Muscle layer of colon (tissue), 2 donors: ENCODE measurements around the gene OR2L5.

ENCODE experiments used
- H3K27ac ChIP-seq: one replicate; pipeline ENCODE4 v1.7.0; 2013; ENCODE audit warnings: low read depth, mild to moderate bottlenecking, low read length, moderate library complexity
- H3K27me3 ChIP-seq, 2 donors: one replicate each; pipeline ENCODE4 v1.7.0; 2013; ENCODE audit warnings: low read length in 2 of 2, mild to moderate bottlenecking in 2 of 2; ENCODE audit not compliant: insufficient read depth in 2 of 2, control insufficient read depth in 1 of 2
- H3K36me3 ChIP-seq: one replicate; pipeline ENCODE4 v1.7.0; 2013; ENCODE audit warnings: mild to moderate bottlenecking, low read length; ENCODE audit not compliant: insufficient read depth
- H3K4me1 ChIP-seq: one replicate; pipeline ENCODE4 v1.7.0; 2013; ENCODE audit warnings: mild to moderate bottlenecking, low read length; ENCODE audit not compliant: insufficient read depth
- H3K4me3 ChIP-seq, 2 donors: one replicate each; pipeline ENCODE4 v1.7.0; 2013; ENCODE audit warnings: low read length in 2 of 2, low read depth in 1 of 2, mild to moderate bottlenecking in 1 of 2, moderate library complexity in 1 of 2
- H3K9ac ChIP-seq: one replicate; pipeline ENCODE4 v1.7.0; 2013; ENCODE audit warnings: low read length
- H3K9me3 ChIP-seq: one replicate; pipeline ENCODE4 v1.7.0; 2013; ENCODE audit warnings: mild to moderate bottlenecking, low read length
- donor health status: abdominal sarcoma.
- donor health status: Adenocarcinoma of cecum.

Gene OR2L5

GRCh38 chr1:248013229-248013710 is at the start of gene OR2L5:
OR2L5 (plus strand) TSS chr1:248013660; CDS start chr1:248021948, 8,288 bp downstream.
- no peaks in the 10 kb centered on the region for H3K4me1 ChIP-seq
- H3K27ac ChIP-seq = no peak within 1 kb of the TSS
- H3K9me3 ChIP-seq = no peaks in the 10 kb centered on the region
- no peaks in the 10 kb centered on the region for H3K27me3 ChIP-seq
- H3K36me3 ChIP-seq = no peaks in the 10 kb centered on the region
- no peak within 1 kb of the TSS for H3K9ac ChIP-seq
- H3K4me3 ChIP-seq = no peak within 1 kb of the TSS

- H3K4me3 ChIP-seq = no peak within 1 kb of the TSS
- H3K9me3 ChIP-seq = no peaks in the 10 kb centered on the region
- H3K27ac ChIP-seq = no peak within 1 kb of the TSS
- H3K36me3 ChIP-seq = no peaks in the 10 kb centered on the region
- no peaks in the 10 kb centered on the region for H3K27me3 ChIP-seq
- no peaks in the 10 kb centered on the region for H3K4me1 ChIP-seq
- no peak within 1 kb of the TSS for H3K9ac ChIP-seq
Observed at GRCh38 chr1:247964933-247965332, 48.5 kb upstream of the OR2L5 start, which contains the start of gene OR2AK2. OR2AK2 (plus strand) TSS chr1:247965233; CDS start chr1:247965377, 144 bp downstream.

GRCh38 chr1:247966532-247967204 is 46.8 kb upstream of the OR2L5 start:
- H3K27ac ChIP-seq = no peak overlapping the region
- H3K27me3 ChIP-seq = no peaks in the 10 kb centered on the region

GRCh38 chr1:247992986-247993385 is 20.5 kb upstream of the OR2L5 start:
- no peaks in the 10 kb centered on the region for H3K4me1 ChIP-seq
- no peaks in the 10 kb centered on the region for H3K27me3 ChIP-seq
- no peaks in the 10 kb centered on the region for H3K36me3 ChIP-seq
- H3K27ac ChIP-seq = no peak overlapping the region
- no peaks in the 10 kb centered on the region for H3K9me3 ChIP-seq
- no peak overlapping the region for H3K9ac ChIP-seq
- no peak overlapping the region for H3K4me3 ChIP-seq

More at GRCh38 chr1:247966532-247967204, 46.8 kb upstream of the OR2L5 start:
- no peaks in the 10 kb centered on the region for H3K9me3 ChIP-seq
- no peak overlapping the region for H3K9ac ChIP-seq
- H3K36me3 ChIP-seq = no peaks in the 10 kb centered on the region
- H3K4me1 ChIP-seq = no peaks in the 10 kb centered on the region
- no peak overlapping the region for H3K4me3 ChIP-seq

GRCh38 chr1:247998811-247999210 is 14.6 kb upstream of the OR2L5 start:
- no peak overlapping the region for H3K27ac ChIP-seq
- H3K4me3 ChIP-seq = no peak overlapping the region
- no peaks in the 10 kb centered on the region for H3K9me3 ChIP-seq
- no peaks in the 10 kb centered on the region for H3K4me1 ChIP-seq
- no peak overlapping the region for H3K9ac ChIP-seq
- no peaks in the 10 kb centered on the region for H3K27me3 ChIP-seq
- H3K36me3 ChIP-seq = no peaks in the 10 kb centered on the region

GRCh38 chr1:248000169-248000568 is 13.3 kb upstream of the OR2L5 start:
- Histone ChIP-seq H3K9ac (no peak overlapping the region), H3K4me1 (no peaks in the 10 kb centered on the region), H3K27ac (no peak overlapping the region), H3K27me3 (no peaks in the 10 kb centered on the region), H3K9me3 (no peaks in the 10 kb centered on the region), H3K36me3 (no peaks in the 10 kb centered on the region), H3K4me3 (no peak overlapping the region)

- Histone ChIP-seq H3K36me3 (no peaks in the 10 kb centered on the region), H3K4me3 (no peak overlapping the region), H3K9me3 (no peaks in the 10 kb centered on the region), H3K4me1 (no peaks in the 10 kb centered on the region), H3K9ac (no peak overlapping the region), H3K27ac (no peak overlapping the region), H3K27me3 (no peaks in the 10 kb centered on the region)
Observed at GRCh38 chr1:248007778-248008177, 5.7 kb upstream of the OR2L5 start.

- Histone ChIP-seq H3K9me3 (no peaks in the 10 kb centered on the region), H3K9ac (no peak overlapping the region), H3K4me3 (no peak overlapping the region), H3K27ac (no peak overlapping the region), H3K27me3 (no peaks in the 10 kb centered on the region), H3K36me3 (no peaks in the 10 kb centered on the region), H3K4me1 (no peaks in the 10 kb centered on the region)
Observed at GRCh38 chr1:248009681-248010080, 3.8 kb upstream of the OR2L5 start.

GRCh38 chr1:248015803-248016202 is 2.3 kb downstream of the OR2L5 start:
- H3K9ac ChIP-seq = no peak overlapping the region
- no peaks in the 10 kb centered on the region for H3K27me3 ChIP-seq
- H3K36me3 ChIP-seq = no peaks in the 10 kb centered on the region
- H3K4me3 ChIP-seq = no peak overlapping the region
- H3K27ac ChIP-seq = no peak overlapping the region
- H3K9me3 ChIP-seq = no peaks in the 10 kb centered on the region
- no peaks in the 10 kb centered on the region for H3K4me1 ChIP-seq

GRCh38 chr1:248029770-248030169 is 16.3 kb downstream of the OR2L5 start, which contains the start of gene OR2L2:
OR2L2 (plus strand) TSS chr1:248030070; CDS start chr1:248038268, 8,198 bp downstream.
- Histone ChIP-seq H3K4me1 (no peaks in the 10 kb centered on the region), H3K9me3 (no peaks in the 10 kb centered on the region), H3K9ac (no peak within 1 kb of the TSS), H3K36me3 (no peaks in the 10 kb centered on the region), H3K27me3 (no peaks in the 10 kb centered on the region), H3K27ac (no peak within 1 kb of the TSS), H3K4me3 (no peak within 1 kb of the TSS)

- Histone ChIP-seq H3K27me3 (no peaks in the 10 kb centered on the region), H3K36me3 (no peaks in the 10 kb centered on the region), H3K27ac (no peak overlapping the region), H3K4me1 (no peaks in the 10 kb centered on the region), H3K9ac (no peak overlapping the region), H3K4me3 (no peak overlapping the region), H3K9me3 (no peaks in the 10 kb centered on the region)
Observed at GRCh38 chr1:248045209-248045608, 31.7 kb downstream of the OR2L5 start.

GRCh38 chr1:248046536-248046935 is 33.1 kb downstream of the OR2L5 start, which contains the start of gene OR2L3:
OR2L3 (plus strand) TSS chr1:248046836; CDS start chr1:248060682, 13,846 bp downstream.
- Histone ChIP-seq H3K36me3 (no peaks in the 10 kb centered on the region), H3K9me3 (no peaks in the 10 kb centered on the region), H3K27me3 (no peaks in the 10 kb centered on the region), H3K27ac (no peak within 1 kb of the TSS), H3K9ac (no peak within 1 kb of the TSS), H3K4me3 (no peak within 1 kb of the TSS), H3K4me1 (no peaks in the 10 kb centered on the region)
